GM18867 (cell line): ENCODE data around the gene GJC3.
"Not testable (repeated sequence)": the region's sequence is repeated elsewhere in the genome, so short reads cannot be mapped to it uniquely, and the experiment has no call there.

Source experiments
- ATAC-seq: cut with Tn5 transposase; IDR thresholded peaks from one replicate; pipeline ENCODE4 v1.9.1; 2021; ENCODE audit warnings: mild to moderate bottlenecking, moderate library complexity; ENCODE audit not compliant: unreplicated experiment

The GJC3 gene

DNA sequence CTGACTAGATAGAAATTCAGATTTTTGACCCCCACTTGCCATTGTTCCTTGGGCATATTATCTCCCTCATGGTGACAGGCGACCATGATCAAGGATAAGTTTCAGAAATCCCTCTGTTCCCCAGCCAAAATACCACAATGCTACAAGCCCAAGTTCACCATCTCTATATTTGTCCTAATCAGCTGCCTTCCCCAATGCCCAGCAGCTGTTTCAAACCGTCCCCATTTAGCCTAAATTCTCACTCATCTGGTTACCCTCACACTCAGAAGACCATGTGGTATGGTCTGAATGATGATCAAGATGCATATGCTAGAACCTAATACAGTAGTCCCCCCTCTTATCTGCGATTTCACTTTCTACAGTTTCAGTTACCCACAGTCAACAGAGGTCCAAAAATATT lies 956 bp upstream of the GJC3 start:
- ATAC-seq, result no peak

DNA sequence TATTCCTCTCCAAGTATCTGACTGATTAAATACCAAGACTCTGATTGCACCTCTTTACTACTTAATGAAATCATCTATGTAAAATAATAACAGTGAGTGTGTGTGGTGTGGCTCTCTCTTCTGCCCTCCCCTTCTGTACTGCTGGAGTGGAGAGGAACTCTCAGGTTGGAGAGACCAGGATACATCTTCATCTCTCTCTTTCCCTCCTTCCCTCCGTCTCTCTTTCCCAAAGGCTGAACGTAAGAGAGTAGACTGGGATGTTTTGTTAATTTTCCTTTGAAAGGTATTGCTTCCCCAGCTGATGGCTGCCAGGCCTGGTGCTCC lies 272 bp upstream of the GJC3 start:
- ATAC-seq, result no peak

DNA sequence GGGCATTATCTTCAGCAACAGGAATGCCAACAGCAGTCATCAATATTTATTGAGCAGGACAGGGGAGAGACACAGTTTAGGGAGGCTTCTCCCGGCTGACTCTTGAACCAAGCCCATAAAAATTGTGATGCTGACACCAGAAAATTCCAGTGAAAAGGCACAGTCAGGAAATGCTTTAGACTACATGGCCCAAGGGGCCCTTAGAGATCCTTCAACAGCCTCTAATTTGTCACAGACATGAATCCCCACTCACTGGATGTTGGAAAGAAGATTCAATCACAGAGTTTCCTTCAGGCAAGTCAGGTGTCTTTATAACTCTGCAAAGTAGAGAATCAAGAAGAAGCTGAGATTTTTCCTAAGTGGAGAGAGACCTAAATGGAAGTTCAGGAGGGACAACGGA lies 1.2 kb downstream of the GJC3 start:
- no peak for ATAC-seq

DNA sequence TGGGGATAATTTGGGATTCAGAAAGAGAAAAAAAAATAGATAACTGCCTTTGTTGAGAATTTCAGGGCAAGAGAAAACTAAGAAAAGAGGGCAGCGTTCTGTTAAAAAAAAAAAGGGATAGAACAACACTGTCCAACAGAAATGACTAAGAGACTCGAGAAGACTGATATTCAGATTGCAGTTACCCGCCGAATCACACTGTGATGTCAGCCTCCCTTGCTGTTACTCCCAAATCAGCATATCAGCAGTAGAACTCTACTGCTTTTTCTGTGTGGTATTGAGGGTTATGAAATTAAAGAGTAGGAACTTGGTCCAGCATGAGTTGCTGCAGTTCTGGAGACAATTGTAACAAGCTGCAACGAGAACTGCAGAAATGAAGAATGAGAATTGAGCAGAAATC lies 1.9 kb downstream of the GJC3 start:
- no peak for ATAC-seq

DNA sequence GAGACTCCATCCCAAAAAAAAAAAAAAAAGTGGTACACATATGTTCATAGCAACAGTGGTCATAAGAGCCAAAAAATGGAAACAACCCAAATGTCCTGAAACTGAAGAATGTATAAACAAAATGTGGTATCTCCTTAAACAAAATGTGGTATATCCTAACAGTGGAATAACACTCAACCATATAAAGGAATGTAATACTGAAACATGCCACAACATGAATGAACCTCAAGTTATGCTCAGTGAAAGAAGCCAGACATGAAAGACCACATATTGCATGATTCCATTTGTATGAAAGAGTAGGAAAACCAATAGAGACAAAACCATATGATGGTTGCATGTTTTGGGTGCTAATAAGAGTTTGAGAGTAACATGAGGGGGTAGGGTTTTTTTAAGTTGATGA lies 3.1 kb downstream of the GJC3 start:
- ATAC-seq, result no peak

DNA sequence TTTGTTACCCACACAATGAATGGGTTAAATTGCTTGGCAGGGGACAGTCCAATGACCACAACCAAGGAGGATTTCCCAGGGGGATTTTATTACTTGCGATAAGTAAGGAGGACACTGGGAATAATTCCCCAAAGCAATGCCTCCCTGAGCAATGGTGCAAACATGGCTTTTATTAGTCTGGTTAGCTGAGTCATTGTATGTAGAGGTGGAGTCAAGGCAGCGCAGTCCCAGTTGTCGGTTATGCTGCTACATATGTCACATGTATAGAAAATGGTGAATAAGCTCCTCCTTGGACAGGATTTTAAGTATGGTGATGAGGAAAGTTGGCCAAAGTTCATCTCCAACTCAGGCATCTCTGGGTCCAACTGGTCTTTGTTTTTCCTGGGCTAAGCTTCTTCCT lies 6.2 kb downstream of the GJC3 start:
- no peak for ATAC-seq

DNA sequence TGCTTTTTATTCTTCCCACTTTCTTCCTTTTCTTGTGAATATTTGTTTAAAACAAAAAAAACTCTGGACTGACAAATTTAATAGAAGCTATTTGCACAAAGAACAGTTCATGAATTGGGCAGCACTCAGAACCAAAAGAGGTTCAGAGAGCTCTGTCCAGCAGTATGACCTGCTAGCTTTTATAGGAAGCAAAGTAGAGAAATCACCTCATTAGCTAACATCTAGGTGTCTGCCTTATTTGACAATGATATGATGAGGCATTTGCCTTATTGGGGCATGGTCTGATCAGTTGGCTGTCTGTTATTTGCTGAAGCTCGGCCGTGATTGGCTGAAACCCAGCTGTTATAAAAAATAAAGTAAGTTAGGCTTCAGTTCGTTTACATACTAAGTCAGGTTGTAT lies 9.3 kb downstream of the GJC3 start:
- no peak for ATAC-seq

DNA sequence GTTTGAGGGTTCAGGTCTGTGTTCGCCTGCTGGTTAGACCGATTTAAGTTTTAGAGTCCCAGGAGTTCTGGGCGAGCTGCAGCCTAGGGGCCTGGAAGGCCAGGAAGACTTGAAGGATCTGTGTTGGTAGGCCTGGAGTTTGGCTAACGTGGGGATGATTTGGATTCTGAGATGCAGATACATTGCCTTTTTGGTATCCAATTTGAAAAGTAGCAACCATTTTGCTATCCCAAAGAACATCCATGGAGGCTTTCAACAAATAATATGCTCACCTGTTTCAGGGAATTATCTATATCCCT lies 9.7 kb downstream of the GJC3 start:
- ATAC-seq, result no peak

DNA sequence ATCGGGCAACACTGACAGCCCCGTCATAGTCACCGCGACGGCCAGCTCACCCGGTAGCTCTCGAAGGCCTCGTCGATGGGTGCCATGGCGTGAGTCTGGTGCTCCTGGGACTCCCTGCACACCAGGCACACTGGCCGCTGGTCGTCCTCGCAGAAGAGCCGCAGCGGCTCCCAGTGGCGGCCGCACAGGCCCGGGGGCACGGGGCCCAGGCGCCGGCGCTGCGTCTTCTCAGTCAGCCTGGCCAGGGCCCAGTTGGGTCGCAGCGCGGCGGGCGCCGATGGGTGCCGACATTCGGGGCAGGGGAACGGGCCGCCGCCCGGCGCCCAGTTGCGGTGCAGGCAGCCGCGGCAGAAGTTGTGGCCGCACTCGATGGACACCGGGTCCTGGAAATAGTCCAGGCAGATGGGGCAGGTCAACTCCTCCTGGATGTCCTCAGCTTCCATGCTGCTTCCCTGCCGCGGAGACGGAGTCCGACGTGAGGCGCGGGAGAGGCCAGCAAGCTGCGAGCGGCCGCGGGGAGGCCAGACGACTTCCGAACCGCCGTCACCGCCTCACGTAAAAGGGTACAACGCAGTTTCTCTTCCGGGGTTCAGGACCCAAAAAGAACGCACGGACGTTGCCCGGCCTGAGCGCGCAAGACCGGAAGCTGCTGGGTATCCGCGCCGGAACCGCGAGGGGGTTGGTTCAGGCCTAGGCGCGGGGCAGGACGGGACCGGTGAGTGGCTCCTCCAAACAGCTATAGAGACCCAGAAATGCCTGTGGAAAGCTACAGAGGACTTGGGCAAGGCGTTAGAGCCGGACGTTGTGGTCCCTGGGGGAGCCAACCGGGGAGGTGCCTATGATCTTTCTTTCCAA lies 10.2 kb downstream of the GJC3 start, which contains the start of gene TRIM4:
TSS of gene TRIM4 (minus strand) at position 572 of the 855 bp plus-strand sequence. CDS start at position 443, 129 bp downstream.
- ATAC-seq, result peak; percentile 96

DNA sequence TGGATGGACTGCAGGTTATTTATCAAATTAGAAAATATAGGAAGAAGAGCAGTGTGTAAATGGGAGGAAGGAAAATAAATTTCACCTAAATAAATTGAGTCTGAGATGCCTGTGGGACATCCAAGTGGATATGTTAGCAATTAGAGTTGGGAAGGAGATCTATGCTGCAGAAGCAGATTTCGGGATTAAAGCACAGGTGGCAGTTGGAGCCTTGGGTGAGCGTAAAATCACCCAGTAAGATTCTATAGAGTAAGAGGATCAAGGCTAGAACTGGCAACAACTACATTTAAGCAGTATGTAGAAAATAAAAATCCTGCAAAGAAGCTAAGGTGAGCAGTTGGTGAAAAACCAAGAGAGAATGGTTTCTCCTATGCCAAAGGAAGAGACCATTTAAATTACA lies 18.4 kb downstream of the GJC3 start:
- ATAC-seq, result no peak

DNA sequence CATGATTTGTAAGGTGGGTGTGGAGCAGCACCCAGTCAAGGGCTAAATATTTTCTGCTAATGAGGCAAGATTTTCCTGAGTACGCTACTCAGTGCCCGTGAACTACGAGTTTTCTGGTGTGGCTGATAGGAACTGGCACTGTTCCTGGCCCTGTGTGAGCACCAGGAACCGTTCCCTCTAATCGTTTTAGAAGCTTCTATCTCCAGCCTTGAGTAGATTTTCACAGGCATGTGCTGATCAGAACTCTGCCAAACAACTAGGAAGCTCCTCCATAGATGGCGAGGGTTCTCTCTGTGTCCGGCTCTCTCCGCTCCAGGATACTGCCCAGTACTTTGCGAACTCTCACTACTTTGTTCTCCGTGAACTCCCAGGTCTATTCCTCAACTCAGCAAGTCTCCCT lies 27.8 kb downstream of the GJC3 start:
- ATAC-seq, result no peak

DNA sequence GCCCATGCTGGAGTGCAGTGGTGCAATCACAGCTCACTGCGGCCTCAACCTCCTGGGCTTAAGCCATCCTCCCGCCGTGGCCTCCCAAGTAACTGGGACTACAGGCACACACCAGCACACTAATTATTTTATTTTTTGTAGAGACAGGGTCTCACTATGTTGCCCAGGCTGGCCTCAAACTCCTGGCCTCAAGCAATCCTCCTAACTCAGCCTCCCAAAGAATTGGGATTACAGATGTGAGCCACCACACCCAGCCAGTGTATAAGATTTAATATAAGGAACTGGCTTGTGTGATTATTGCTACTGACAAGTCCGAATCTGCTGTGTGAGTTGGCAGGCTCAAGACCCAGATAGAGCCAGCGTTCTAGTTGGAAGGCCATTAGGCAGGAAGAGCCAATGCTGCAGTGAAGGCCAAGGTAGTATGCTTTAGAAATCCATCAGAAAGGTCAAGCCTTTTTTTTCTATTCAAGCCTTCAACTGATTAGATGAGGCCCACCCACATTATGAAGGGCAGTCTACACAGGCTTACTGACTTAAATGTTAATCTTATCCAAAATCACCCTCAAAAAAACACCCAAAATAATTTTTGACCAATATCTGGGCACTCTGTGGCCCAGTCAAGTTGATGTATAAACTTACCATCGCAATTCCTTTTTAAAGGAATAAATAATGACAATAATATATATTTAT lies 29.4 kb downstream of the GJC3 start:
- no peak for ATAC-seq

DNA sequence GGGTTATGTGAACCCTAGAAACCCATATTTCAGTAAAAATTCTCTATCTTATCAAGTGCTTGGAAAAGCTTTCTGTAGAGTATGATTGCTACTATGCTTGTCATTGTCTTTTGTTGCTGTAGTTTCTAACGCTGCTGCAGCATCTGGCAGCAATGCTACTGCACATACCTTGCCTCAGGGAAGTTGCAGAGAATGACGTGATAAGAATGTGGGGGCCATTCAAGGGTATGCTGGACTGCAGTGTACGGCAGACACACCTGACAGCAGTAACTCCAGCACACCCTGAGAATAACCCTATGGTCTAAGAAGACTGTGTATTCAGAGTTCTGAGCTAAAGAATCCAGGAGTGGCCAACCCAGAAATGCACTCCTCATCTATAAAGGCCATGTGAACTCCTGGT lies 30.6 kb downstream of the GJC3 start:
- ATAC-seq, result no peak

DNA sequence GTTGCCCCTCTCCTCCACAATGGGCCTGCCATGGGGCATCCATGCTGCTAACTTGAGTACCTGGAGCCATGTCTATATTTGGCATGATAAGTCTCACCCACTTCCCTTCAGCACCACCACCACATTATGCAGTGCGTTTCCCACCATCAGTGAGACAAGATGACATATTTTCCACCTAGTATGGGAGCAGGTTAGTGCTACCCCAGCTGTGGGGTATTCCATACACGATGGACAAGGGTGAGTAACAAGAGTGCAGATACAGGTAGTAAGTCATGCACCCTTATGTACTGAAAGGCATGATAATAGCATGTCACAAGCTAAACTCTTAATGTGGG lies 31.4 kb downstream of the GJC3 start:
- ATAC-seq, result no peak

DNA sequence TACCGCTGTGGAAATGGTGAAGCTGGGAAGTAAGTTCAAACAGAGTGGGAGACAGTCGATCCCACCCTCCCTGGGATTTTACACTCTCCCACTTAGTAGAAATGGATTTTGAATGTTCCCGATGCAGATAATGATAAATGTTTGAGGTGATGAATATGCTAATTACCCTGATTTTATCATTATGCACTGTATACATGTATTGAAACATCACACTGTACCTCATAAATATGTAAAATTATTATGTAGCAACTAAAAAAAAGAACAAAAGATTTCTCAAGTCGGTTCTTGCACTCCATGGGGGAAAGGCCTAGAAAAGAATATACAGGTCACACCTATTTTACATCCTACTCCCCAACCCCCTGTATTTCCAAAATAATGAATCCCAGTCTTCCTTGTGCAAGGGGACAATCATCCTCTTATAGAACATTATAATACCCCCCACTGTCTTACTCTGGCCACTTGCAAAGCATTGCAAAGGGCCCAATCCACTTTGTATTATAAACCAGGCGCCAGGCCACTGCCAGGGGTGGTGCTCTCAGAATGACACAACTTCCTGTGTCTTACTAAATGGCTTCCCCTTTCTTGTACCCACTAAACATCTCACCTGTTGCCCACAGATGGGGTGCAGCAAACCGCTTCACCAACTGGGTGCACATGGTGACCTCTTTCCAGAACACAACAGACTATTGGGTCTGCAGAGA lies 31.9 kb downstream of the GJC3 start:
- no peak for ATAC-seq

DNA sequence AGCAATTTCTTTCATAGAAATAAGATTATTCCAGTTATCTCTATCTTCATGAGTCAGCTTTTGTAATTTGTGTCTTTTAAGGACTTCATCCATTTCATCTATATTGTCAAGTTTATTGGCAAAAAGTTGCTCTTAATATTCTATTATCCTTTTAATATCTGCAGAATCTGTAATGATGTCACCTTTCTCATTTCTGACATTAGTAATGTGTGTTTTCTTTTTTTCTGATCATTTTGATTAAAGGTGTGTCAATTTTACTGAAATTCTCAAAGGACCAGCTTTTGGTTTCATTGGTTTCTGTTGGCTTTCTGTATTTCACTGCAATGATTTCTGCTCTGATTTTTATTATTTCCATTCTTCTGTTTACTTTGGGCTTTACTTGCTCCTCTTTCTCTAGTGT lies 34.7 kb downstream of the GJC3 start:
- no peak for ATAC-seq

DNA sequence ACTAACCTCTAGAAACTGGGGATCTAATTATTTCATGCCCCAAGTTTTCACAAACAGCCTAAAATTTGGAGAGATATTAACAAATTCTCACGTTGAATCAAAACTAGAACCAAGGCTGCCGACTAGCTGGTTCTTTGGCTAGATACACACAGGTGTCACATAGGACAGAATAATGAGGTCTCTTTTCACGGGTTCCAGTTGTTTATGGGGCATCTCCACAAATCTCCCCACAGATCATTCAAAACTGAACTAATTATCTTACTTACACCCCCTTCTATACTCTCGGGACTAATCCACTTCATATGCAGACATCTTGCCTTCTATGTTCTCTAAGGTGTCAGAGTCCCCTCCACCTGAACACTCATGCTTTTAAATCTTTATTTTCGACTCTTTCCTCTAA lies 36.1 kb downstream of the GJC3 start:
- no peak for ATAC-seq

DNA sequence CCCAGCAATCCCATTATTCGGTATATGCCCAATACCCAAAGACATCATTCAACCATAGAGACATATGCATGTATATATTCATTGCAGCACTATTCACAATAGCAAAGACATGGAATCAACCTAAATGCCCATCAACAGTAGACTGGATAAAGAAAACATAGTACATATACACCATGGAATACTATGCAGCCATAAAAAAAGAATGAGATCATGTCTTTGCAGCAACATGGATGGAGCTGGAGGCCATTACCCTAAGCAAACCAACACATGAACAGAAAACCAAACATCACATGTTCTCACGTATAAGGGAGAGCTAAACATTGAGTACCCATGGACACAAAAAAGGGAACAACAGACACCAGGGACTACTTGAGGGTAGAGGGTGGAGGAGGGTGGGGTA lies 39.1 kb downstream of the GJC3 start:
- not testable (repeated sequence) for ATAC-seq

DNA sequence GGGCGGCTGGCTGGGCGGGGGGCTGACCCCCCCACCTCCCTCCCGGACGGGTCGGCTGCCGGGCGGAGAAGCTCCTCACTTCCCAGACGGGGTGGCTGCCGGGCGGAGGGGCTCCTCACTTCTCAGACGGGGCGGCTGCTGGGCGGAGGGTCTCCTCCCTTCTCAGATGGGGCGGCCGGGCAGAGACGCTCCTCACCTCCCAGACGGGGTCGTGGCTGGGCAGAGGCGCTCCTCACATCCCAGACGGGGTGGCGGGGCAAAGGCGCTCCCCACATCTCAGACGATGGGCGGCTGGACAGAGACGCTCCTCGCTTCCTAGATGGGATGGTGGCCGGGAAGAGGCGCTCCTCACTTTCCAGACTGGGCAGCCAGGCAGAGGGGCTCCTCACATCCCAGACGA lies 41.1 kb downstream of the GJC3 start:
- ATAC-seq, result not testable (repeated sequence)

DNA sequence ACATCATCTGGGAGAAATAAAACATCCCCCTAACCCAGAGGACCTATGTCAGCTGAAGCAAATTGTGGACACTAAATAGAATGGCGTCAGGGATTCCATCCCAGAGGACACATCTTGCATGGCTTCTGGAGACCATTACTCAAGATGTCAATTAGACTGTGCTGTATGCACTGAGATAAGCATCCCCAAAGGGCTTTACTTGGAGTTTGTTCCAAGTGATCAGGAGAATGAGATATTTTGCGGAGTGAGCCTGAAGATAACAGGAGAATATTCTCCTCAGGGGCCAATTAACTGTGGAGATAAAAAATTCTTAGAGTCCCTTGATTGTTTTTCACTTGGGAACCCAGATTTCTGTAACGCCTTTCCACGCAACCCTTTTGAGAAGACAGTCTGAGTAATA lies 48.0 kb downstream of the GJC3 start:
- no peak for ATAC-seq

DNA sequence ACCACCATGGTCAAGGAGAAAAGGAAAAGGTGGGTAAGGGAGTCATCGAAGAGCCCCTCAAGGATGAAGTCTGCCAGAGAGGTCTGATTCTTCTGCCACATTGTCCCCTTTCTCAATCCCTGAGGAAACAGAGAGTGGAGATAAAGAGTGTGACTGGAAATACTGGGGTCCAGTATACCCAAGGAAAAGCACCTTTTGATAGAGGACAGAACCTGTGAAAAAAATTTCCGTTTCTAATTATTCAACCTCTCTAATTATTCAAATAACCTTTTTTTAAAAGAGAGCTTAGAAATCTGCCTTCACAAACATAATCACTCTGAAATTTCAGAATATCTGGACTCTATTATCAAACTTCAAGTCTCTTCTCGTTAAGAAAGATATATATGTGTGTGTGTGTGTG lies 52.5 kb downstream of the GJC3 start, which contains the start of gene OR2AE1:
TSS of gene OR2AE1 (minus strand) at position 101 of the 400 bp plus-strand sequence. CDS start at position 101, 0 bp downstream.
- ATAC-seq, result no peak

DNA sequence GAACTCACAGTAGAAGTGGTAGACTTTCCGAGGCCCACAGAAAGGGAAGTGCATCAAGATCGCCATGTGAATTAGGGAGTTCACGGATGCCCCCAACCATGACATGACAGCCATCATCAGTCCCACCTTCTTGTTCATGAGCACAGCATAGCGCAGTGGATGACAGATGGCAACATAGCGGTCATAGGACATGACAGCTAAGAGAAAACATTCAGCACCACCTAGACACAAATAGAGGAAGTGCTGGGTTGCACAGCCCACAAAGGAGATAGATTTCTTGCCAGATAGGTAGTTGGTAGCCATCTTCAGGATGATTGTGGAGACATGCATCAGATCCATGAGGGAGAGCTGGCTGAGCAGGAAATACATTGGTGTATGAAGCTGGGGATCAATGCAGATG lies 52.9 kb downstream of the GJC3 start:
- no peak for ATAC-seq
